ENCODE results near the gene PAWR. TPM values are rescaled to one million over a fixed set of nuclear protein-coding genes. Genes with fewer than 3 reads are reported as not detected.

PAWR gene
- total RNA-seq, 1 experiment from 2014 or later, result 176 TPM

DNA sequence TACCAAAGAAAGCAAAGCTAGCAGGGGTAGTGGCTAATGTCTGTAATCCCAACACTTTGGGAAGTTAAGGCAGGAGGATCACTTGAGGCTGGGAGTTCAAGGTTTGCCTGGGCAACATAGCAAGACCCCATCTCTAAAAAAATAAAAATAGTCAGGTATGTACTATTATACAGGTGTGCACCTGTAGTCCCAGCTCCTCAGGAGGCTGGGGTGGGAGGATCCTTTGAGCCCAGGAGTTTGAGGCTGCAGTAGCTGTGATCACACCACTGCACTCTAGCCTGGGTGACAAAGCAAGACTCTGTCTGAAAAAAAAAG, 142.2 kb downstream of the PAWR start:
- H3K27me3 Mint-ChIP-seq (ENCODE audit: low read depth), result no peaks in the 10 kb centered on the region
- peaks cover 0 to 7% of the 10 kb centered on the region in 2 experiments; a peak in 3 of 5 replicates for H3K9me3 Mint-ChIP-seq
- peak overlapping the region; percentile 96 to 100 (median 100) for H3K27ac Mint-ChIP-seq
- no peak for DNase-seq
- peak overlapping the region; percentile 99 for H3K27ac ChIP-seq (ENCODE audit: insufficient read length, low read depth, low read length)
- H3K79me2 ChIP-seq (ENCODE audit: insufficient read depth, low read length), result no peaks in the 10 kb centered on the region
- H2AK5ac ChIP-seq (ENCODE audit: insufficient read length, low read length), result peak overlapping the region; percentile 85
- no peak overlapping the region for H4K91ac ChIP-seq (ENCODE audit: insufficient read length, low read depth, low read length)
- no peak overlapping the region for H2BK120ac ChIP-seq (ENCODE audit: low read depth, low read length, poor library complexity, severe bottlenecking)
- H3K4me1 Mint-ChIP-seq, result peaks cover 63 to 70% of the 10 kb centered on the region in 2 experiments
- no peak overlapping the region for H2BK15ac ChIP-seq (ENCODE audit: low read depth, low read length)
- H2BK20ac ChIP-seq (ENCODE audit: low read depth, low read length, poor library complexity, severe bottlenecking), result no peak overlapping the region
- TF ChIP-seq, protein P1, sequence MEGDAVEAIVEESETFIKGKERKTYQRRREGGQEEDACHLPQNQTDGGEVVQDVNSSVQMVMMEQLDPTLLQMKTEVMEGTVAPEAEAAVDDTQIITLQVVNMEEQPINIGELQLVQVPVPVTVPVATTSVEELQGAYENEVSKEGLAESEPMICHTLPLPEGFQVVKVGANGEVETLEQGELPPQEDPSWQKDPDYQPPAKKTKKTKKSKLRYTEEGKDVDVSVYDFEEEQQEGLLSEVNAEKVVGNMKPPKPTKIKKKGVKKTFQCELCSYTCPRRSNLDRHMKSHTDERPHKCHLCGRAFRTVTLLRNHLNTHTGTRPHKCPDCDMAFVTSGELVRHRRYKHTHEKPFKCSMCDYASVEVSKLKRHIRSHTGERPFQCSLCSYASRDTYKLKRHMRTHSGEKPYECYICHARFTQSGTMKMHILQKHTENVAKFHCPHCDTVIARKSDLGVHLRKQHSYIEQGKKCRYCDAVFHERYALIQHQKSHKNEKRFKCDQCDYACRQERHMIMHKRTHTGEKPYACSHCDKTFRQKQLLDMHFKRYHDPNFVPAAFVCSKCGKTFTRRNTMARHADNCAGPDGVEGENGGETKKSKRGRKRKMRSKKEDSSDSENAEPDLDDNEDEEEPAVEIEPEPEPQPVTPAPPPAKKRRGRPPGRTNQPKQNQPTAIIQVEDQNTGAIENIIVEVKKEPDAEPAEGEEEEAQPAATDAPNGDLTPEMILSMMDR (conservative IDR thresholded peaks at IDR 0.05), result no peak
- no peak overlapping the region for H3K23ac ChIP-seq (ENCODE audit: insufficient read length, low read depth, low read length)
- no peak overlapping the region for H2BK12ac ChIP-seq (ENCODE audit: insufficient read length, low read depth, low read length)
- no peak overlapping the region for H3K4ac ChIP-seq (ENCODE audit: low read depth, low read length)
- H3K14ac ChIP-seq (ENCODE audit: insufficient read depth, low read length), result no peak overlapping the region
- H3K23me2 ChIP-seq (ENCODE audit: insufficient read length, low read depth, low read length, poor library complexity, severe bottlenecking), result no peaks in the 10 kb centered on the region
- H3K4me1 ChIP-seq (ENCODE audit: insufficient read depth, low read length), result peaks cover 10% of the 10 kb centered on the region; the same call in 1 of the 2 replicates
- H2BK5ac ChIP-seq (ENCODE audit: insufficient read length, low read length), result no peak overlapping the region
- peak overlapping the region; percentile 13 for H3K18ac ChIP-seq (ENCODE audit: insufficient read length, low read depth, low read length)
- no peak overlapping the region for H3K9ac ChIP-seq (ENCODE audit: extremely low read depth, insufficient read length, low read length)
- H3K36me3 Mint-ChIP-seq (ENCODE audit: insufficient read depth in 1 of 3, low read depth in 3 of 3), result peaks cover 18 to 23% (median 19%) of the 10 kb centered on the region in 3 experiments
- H3K27me3 ChIP-seq (ENCODE audit: insufficient read depth, low read length), result no peaks in the 10 kb centered on the region
- H2AFZ ChIP-seq (ENCODE audit: low read length), result no peak overlapping the region
- H4K5ac ChIP-seq (ENCODE audit: insufficient read length, low read depth, low read length), result peak overlapping the region; percentile 73
- peak overlapping the region; percentile 23 for H3K4me2 ChIP-seq (ENCODE audit: insufficient read depth, insufficient read length, low read length)
- no peak overlapping the region for H3T11ph ChIP-seq (ENCODE audit: low read length)
- no peak overlapping the region for H4K8ac ChIP-seq (replicated peaks; ENCODE audit: insufficient read length, low read depth, low read length)
- H3K56ac ChIP-seq (ENCODE audit: insufficient read length, low read depth, low read length), result peak overlapping the region; percentile 41
- H3K9me3 ChIP-seq (ENCODE audit: control insufficient read depth, low read depth, low read length), result no peaks in the 10 kb centered on the region
- no peaks in the 10 kb centered on the region for H4K20me1 ChIP-seq (ENCODE audit: control insufficient read depth, insufficient read depth, insufficient read length)
- no peaks in the 10 kb centered on the region for H3K79me1 ChIP-seq (ENCODE audit: insufficient read depth, low read depth, low read length, poor library complexity, severe bottlenecking)
- H3K4me3 Mint-ChIP-seq, result peak overlapping the region in 1 of 2 experiments; percentile 65; a peak in 2 of 5 replicates
